ENCODE measurements around the gene PPP1R3G. TPM values are rescaled to one million over a fixed set of nuclear protein-coding genes. Genes with fewer than 3 reads are reported as not detected.

The PPP1R3G gene
- total and polyA plus RNA-seq, 2 donors (not counting 1 experiment from before 2014, with no cell fraction given): 0.09 to 0.25 TPM

DNA sequence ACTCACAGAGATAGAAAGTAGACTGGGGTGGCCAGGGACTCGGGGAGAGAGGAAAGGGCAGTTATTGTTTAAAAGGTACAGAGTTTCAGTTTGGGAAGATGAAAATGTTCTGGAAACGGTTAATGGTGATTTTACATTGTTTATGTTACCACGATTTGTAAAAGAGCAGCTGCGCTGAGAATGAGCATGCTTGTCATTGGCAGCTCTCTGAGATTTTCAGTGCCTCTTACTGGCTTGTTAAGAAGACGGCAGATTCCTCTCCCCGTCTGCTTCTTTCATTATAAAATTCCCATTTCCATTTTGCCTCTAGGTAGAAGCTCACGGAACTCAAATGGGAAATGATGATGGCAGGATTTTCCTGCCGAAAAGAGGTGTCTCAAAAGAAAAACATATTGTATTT is 39.7 kb upstream of the PPP1R3G start:
- intact Hi-C loops (cut with micrococcal nuclease): no loop called here
- Histone ChIP-seq H3K9me3 (ENCODE audit: control extremely low read depth in 1 of 3, control insufficient read depth in 2 of 3, insufficient read depth in 1 of 3, low read length in 2 of 3) (peaks cover 0 to 14% (median 6%) of the 10 kb centered on the region in 3 donors), H3K4me3 (ENCODE audit: control extremely low read depth in 1 of 5, extremely low read depth in 1 of 5, insufficient read depth in 1 of 5, low read depth in 2 of 5, low read length in 4 of 5) (no peak overlapping the region), H3K36me3 (replicated peaks in 1 of 2; ENCODE audit: control extremely low read depth in 1 of 2, control insufficient read depth in 1 of 2, extremely low read depth in 1 of 2, insufficient read depth in 2 of 2, low read length in 1 of 2) (peaks cover 0 to 3% of the 10 kb centered on the region in 2 experiments), H3K79me2 (ENCODE audit: control insufficient read depth, insufficient read depth, low read length) (no peaks in the 10 kb centered on the region), H3K4me1 (ENCODE audit: control insufficient read depth in 2 of 2, insufficient read depth in 2 of 2, low read length in 2 of 2) (no peaks in the 10 kb centered on the region), H3K27me3 (replicated peaks in 1 of 4; ENCODE audit: control extremely low read depth in 1 of 4, control insufficient read depth in 3 of 4, insufficient read depth in 4 of 4, low read length in 3 of 4) (no peaks in the 10 kb centered on the region), H3K27ac (ENCODE audit: low read length in 2 of 2) (no peak overlapping the region), H2AFZ (ENCODE audit: insufficient read depth, low read depth, low read length, poor library complexity, severe bottlenecking) (no peak overlapping the region), H3K9ac (ENCODE audit: low read length) (no peak overlapping the region), H3K4me2 (replicated peaks; ENCODE audit: low read depth, low read length, poor library complexity, severe bottlenecking) (no peak overlapping the region), H4K20me1 (ENCODE audit: control insufficient read depth, insufficient read depth, low read length, poor library complexity, severe bottlenecking) (no peaks in the 10 kb centered on the region)
- POLR2A ChIA-PET: no interaction called here
- ATAC-seq (ENCODE audit: low read depth): no peak
- peaks cover 4% of the 10 kb centered on the region for H3K27me3 Mint-ChIP-seq
- H3K4me1 Mint-ChIP-seq: no peaks in the 10 kb centered on the region
- WGBS (ENCODE audit: insufficient coverage): 100% methylated on average over 4 of the region's 8 CpGs
- CTCF ChIA-PET: no interaction called here
- TF ChIP-seq, protein P1, sequence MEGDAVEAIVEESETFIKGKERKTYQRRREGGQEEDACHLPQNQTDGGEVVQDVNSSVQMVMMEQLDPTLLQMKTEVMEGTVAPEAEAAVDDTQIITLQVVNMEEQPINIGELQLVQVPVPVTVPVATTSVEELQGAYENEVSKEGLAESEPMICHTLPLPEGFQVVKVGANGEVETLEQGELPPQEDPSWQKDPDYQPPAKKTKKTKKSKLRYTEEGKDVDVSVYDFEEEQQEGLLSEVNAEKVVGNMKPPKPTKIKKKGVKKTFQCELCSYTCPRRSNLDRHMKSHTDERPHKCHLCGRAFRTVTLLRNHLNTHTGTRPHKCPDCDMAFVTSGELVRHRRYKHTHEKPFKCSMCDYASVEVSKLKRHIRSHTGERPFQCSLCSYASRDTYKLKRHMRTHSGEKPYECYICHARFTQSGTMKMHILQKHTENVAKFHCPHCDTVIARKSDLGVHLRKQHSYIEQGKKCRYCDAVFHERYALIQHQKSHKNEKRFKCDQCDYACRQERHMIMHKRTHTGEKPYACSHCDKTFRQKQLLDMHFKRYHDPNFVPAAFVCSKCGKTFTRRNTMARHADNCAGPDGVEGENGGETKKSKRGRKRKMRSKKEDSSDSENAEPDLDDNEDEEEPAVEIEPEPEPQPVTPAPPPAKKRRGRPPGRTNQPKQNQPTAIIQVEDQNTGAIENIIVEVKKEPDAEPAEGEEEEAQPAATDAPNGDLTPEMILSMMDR (IDR thresholded peaks at IDR 0.05): no peak
- no peak for TF ChIP-seq EZH2 (IDR thresholded peaks at IDR 0.05; ENCODE audit: borderline replicate concordance, insufficient read depth, low read depth, low read length, poor library complexity, severe bottlenecking)
- H3K9me3 Mint-ChIP-seq (ENCODE audit: insufficient read depth): peaks cover 3% of the 10 kb centered on the region
- DNase-seq: no peak
- no peak overlapping the region for H3K27ac Mint-ChIP-seq
- H3K4me3 Mint-ChIP-seq: no peak overlapping the region

DNA sequence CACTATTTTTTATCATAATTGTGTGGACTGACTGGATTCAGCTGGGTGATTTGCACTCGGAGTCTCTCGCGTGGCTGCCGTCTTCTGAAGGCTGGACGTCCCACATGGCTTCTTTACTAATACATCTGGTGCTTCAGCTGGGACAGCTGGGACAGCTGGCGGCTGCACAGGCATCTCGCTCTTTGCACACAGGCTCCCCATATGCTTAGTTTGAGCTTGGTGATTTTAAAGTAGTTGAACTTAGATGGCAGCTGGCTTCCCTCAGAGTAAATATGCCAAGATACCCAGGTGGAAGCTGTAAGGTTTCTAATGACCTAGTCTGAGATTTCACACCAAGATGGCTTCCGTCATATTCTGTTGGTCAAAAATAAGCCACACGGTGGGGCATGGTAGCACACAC is 38.7 kb upstream of the PPP1R3G start:
- Mint-ChIP-seq H3K27me3 (peaks cover 4% of the 10 kb centered on the region), H3K4me3 (no peak overlapping the region), H3K27ac (no peak overlapping the region), H3K4me1 (no peaks in the 10 kb centered on the region), H3K9me3 (ENCODE audit: insufficient read depth) (peaks cover 10% of the 10 kb centered on the region)
- no peaks in the 10 kb centered on the region for H3K4me1 ChIP-seq (ENCODE audit: control insufficient read depth in 2 of 2, insufficient read depth in 2 of 2, low read length in 2 of 2)
- H4K20me1 ChIP-seq (ENCODE audit: control insufficient read depth, insufficient read depth, low read length, poor library complexity, severe bottlenecking): no peaks in the 10 kb centered on the region
- ChIA-PET POLR2A (no interaction called here), CTCF (no interaction called here)
- ATAC-seq (ENCODE audit: low read depth) (no peak), DNase-seq (no peak)
- 99% methylated on average over 8 of the region's 9 CpGs for WGBS (ENCODE audit: insufficient coverage)
- no peak overlapping the region for H3K4me3 ChIP-seq (ENCODE audit: control extremely low read depth in 1 of 5, extremely low read depth in 1 of 5, insufficient read depth in 1 of 5, low read depth in 2 of 5, low read length in 4 of 5)
- peaks cover 0 to 16% (median 14%) of the 10 kb centered on the region in 3 donors for H3K9me3 ChIP-seq (ENCODE audit: control extremely low read depth in 1 of 3, control insufficient read depth in 2 of 3, insufficient read depth in 1 of 3, low read length in 2 of 3)
- H3K79me2 ChIP-seq (ENCODE audit: control insufficient read depth, insufficient read depth, low read length): no peaks in the 10 kb centered on the region
- intact Hi-C loops (cut with micrococcal nuclease): no loop called here
- TF ChIP-seq, protein P1 (IDR thresholded peaks at IDR 0.05): no peak
- no peak for TF ChIP-seq EZH2 (IDR thresholded peaks at IDR 0.05; ENCODE audit: borderline replicate concordance, insufficient read depth, low read depth, low read length, poor library complexity, severe bottlenecking)
- no peak overlapping the region for H3K27ac ChIP-seq (ENCODE audit: low read length in 2 of 2)
- H3K27me3 ChIP-seq (replicated peaks in 1 of 4; ENCODE audit: control extremely low read depth in 1 of 4, control insufficient read depth in 3 of 4, insufficient read depth in 4 of 4, low read length in 3 of 4): no peaks in the 10 kb centered on the region
- no peak overlapping the region for H3K4me2 ChIP-seq (replicated peaks; ENCODE audit: low read depth, low read length, poor library complexity, severe bottlenecking)
- H3K36me3 ChIP-seq (replicated peaks in 1 of 2; ENCODE audit: control extremely low read depth in 1 of 2, control insufficient read depth in 1 of 2, extremely low read depth in 1 of 2, insufficient read depth in 2 of 2, low read length in 1 of 2): peaks cover 0 to 3% of the 10 kb centered on the region in 2 experiments
- no peak overlapping the region for H2AFZ ChIP-seq (ENCODE audit: insufficient read depth, low read depth, low read length, poor library complexity, severe bottlenecking)
- H3K9ac ChIP-seq (ENCODE audit: low read length): no peak overlapping the region
